K562 (cell line): ENCODE data around the gene HSPB8. TPM values are rescaled to one million over a fixed set of nuclear protein-coding genes. Genes with fewer than 3 reads are reported as not detected.

Experiments
- ATAC-seq: fragments of 200-7000 bp; cut with Tn5 transposase; 3 replicates; pipeline ENCODE4 v1.9.1; 2020; ENCODE audit warnings: moderate library complexity
- BruUV-seq: library from RNA; stranded (reverse); fragments of 400-500 nt; replicated peaks from 2 replicates; lab custom pipeline; 2021; lab: Mats Ljungman, UMichigan
- CTCF ChIA-PET: fragments of 300-600 bp; formaldehyde crosslinking; extraction: SDS; loops from one replicate; lab custom pipeline; 2021; ENCODE audit warnings: low intra/inter-chr PET ratio; lab: Yijun Ruan, JAX
- POLR2A ChIA-PET: fragments of 300-600, 350-650 bp; sonication (Branson Sonifier 250); formaldehyde crosslinking; extraction: SDS; loops from one replicate; lab custom pipeline; 2021; ENCODE audit warnings: antibody characterized with exemption, inconsistent platforms; lab: Yijun Ruan, JAX
- DNase-seq, 4 experiments: peaks; one replicate each; pipeline versions ENCODE4 v3.0.0 to v3.0.0-alpha.2; 2011 to 2018; ENCODE audit warnings: low spot score in 3 of 4, mixed read lengths in 3 of 4; ENCODE audit errors: extremely low read depth in 1 of 4
- FAIRE-seq: peaks from 2 replicates; lab custom pipeline; 2011; peaks lifted over from hg19 to GRCh38; lab: Jason Lieb, UNC
- H2AFZ ChIP-seq: 2 replicates; pipeline ENCODE4 v1.6.0; 2011; ENCODE audit warnings: low read depth, low read length, control low read depth, inconsistent platforms
- H3K27ac ChIP-seq: fragments of 200-600 bp; 3 replicates; pipeline ENCODE4 v1.8.0; 2011; ENCODE audit warnings: low read depth, mild to moderate bottlenecking, control low read depth, inconsistent platforms, low read length, moderate library complexity, mixed read lengths; ENCODE audit errors: extremely low read depth
- H3K27me3 ChIP-seq, 2 experiments: fragments of 300-600 bp in 1 of 2; 2 replicates in 1 of 2; 3 replicates in 1 of 2; pipeline versions ENCODE4 v1.6.0 to v1.8.0; 2011; ENCODE audit warnings: inconsistent platforms in 2 of 2, low read length in 2 of 2, mild to moderate bottlenecking in 1 of 2, mixed read lengths in 1 of 2, moderate library complexity in 1 of 2; ENCODE audit not compliant: control insufficient read depth in 2 of 2, insufficient read depth in 2 of 2
- H3K36me3 ChIP-seq: fragments of 300-600 bp; 3 replicates; pipeline ENCODE4 v1.8.0; 2011; ENCODE audit warnings: mild to moderate bottlenecking, low read length, inconsistent platforms; ENCODE audit not compliant: control insufficient read depth, insufficient read depth
- H3K4me1 ChIP-seq, 2 experiments: fragments of 200-600 bp in 1 of 2; replicated peaks in 1 of 2; 2 replicates in 1 of 2; 3 replicates in 1 of 2; pipeline versions ENCODE4 v1.5.1 to v1.8.0; 2011; ENCODE audit warnings: inconsistent platforms in 2 of 2, low read length in 2 of 2, mild to moderate bottlenecking in 1 of 2, mixed read lengths in 1 of 2, moderate library complexity in 1 of 2; ENCODE audit not compliant: control insufficient read depth in 2 of 2, insufficient read depth in 2 of 2
- H3K4me2 ChIP-seq: 2 replicates; pipeline ENCODE4 v1.6.1; 2011; ENCODE audit warnings: low read length, control low read depth, inconsistent platforms, mixed read lengths; ENCODE audit not compliant: insufficient read depth
- H3K4me3 ChIP-seq: fragments of 200-600 bp; sonication (generic), shearing (Covaris generic); 2 replicates; pipeline ENCODE4 v1.5.1; 2016; ENCODE audit warnings: control low read depth, inconsistent platforms
- H3K79me2 ChIP-seq: fragments of 200-600 bp; 3 replicates; pipeline ENCODE4 v1.8.0; 2011; ENCODE audit warnings: low read length, inconsistent platforms; ENCODE audit not compliant: control insufficient read depth, insufficient read depth
- H3K9ac ChIP-seq, 2 experiments: 2 replicates each; pipeline versions ENCODE4 v1.6.0 to v1.6.1; 2011; ENCODE audit warnings: low read depth in 2 of 2, low read length in 2 of 2, control low read depth in 1 of 2, inconsistent platforms in 1 of 2, mild to moderate bottlenecking in 1 of 2, mixed read lengths in 1 of 2; ENCODE audit not compliant: insufficient read depth in 1 of 2
- H3K9me1 ChIP-seq: one replicate; pipeline ENCODE4 v1.6.0; 2011; ENCODE audit warnings: inconsistent platforms, mild to moderate bottlenecking, low read length, moderate library complexity; ENCODE audit not compliant: control insufficient read depth, insufficient read depth
- H3K9me3 ChIP-seq: replicated peaks from 2 replicates; pipeline ENCODE4 v1.5.1; 2011; ENCODE audit warnings: low read depth, low read length, inconsistent platforms; ENCODE audit not compliant: control insufficient read depth, insufficient read depth
- H4K20me1 ChIP-seq: replicated peaks from 2 replicates; pipeline ENCODE4 v1.6.1; 2011; ENCODE audit warnings: low read length, inconsistent platforms, mixed read lengths; ENCODE audit not compliant: control insufficient read depth, insufficient read depth
- ADNP ChIP-seq: fragments of 200-800 bp; sonication (Bioruptor generic); IDR thresholded peaks from 2 replicates; pipeline ENCODE4 v1.6.1; 2016; ENCODE audit warnings: missing genetic modification characterization, missing compliant biosample characterization
- C11orf30 ChIP-seq: fragments of 450-650 bp; IDR thresholded peaks from 2 replicates; pipeline ENCODE4 v1.6.1; 2016; ENCODE audit warnings: low read depth, mild to moderate bottlenecking
- MEF2D ChIP-seq: conservative IDR thresholded peaks from 2 replicates; pipeline ENCODE4 v1.6.1; 2016; ENCODE audit warnings: low read depth, missing genetic modification characterization, missing compliant biosample characterization
- MTF1 ChIP-seq: fragments of 250-450 bp; sonication (Bioruptor Pico); IDR thresholded peaks from 2 replicates; pipeline ENCODE4 v1.9.0; 2021; ENCODE audit warnings: moderate library complexity, mild to moderate bottlenecking, inconsistent platforms, borderline replicate concordance
- NFE2L1 ChIP-seq: fragments of 450-650 bp; IDR thresholded peaks from 2 replicates; pipeline ENCODE4 v1.6.1; 2016; ENCODE audit warnings: missing genetic modification characterization, low read depth, mild to moderate bottlenecking, missing compliant biosample characterization, moderate library complexity, borderline replicate concordance
- PHB2 ChIP-seq: fragments of 450-650 bp; IDR thresholded peaks from 2 replicates; pipeline ENCODE4 v1.6.1; 2017; ENCODE audit warnings: low read depth
- PML ChIP-seq: IDR thresholded peaks from 2 replicates; pipeline ENCODE4 v1.6.1; 2012; ENCODE audit warnings: low read length, inconsistent platforms
- RBM25 ChIP-seq: fragments of 200-400 bp; formaldehyde crosslinking; IDR thresholded peaks from 2 replicates; pipeline ENCODE4 v1.6.1; 2018; ENCODE audit warnings: low read length, low read depth, moderate library complexity; ENCODE audit not compliant: severe bottlenecking
- ZBTB40 ChIP-seq, 2 experiments: fragments of 450-650 bp in 1 of 2; sonication (generic) in 1 of 2; formaldehyde crosslinking in 1 of 2; IDR thresholded peaks; 2 replicates each; pipeline versions ENCODE4 v1.7.1 to v1.9.0; 2016 to 2022; ENCODE audit warnings: inconsistent platforms in 1 of 2, mild to moderate bottlenecking in 1 of 2, missing genetic modification reagents in 1 of 2
- ZNF766 ChIP-seq: fragments of 200-800 bp; sonication (Bioruptor generic); conservative IDR thresholded peaks from 2 replicates; pipeline ENCODE4 v1.6.1; 2016; ENCODE audit warnings: missing genetic modification characterization, missing compliant biosample characterization
- WGBS: fragments of 100-300 bp; shearing (Covaris generic); methylation state at CpG from one replicate; pipeline ENCODE4 v1.1.6; 2016; ENCODE audit warnings: low coverage, mixed read lengths; ENCODE audit not compliant: insufficient coverage; ENCODE audit errors: missing lambda C conversion rate; 5-methylcytosine and 5-hydroxymethylcytosine counted together
- in situ Hi-C: fragments of 300-500 bp; cut with MboI; formaldehyde crosslinking; loops from 4 replicates; pipeline ENCODE4 v1.15.0; 2018; ENCODE audit warnings: inconsistent platforms, mixed read lengths
- intact Hi-C: fragments of 100-400 bp; cut with micrococcal nuclease; formaldehyde crosslinking; loops from 2 replicates; pipeline ENCODE4 v1.14.2; 2022
- polyA plus RNA-seq, 8 experiments: library from polyadenylated mRNA; depleted of rRNA in 4 of 8; stranded (reverse) in 5 of 8; unstranded in 3 of 8; fragments of >200 nt; fragmentation: Nextera tagmentation in 2 of 8; fragmentation: Illumina TruSeq in 1 of 8; extraction: Ambion mirVana in 2 of 8; extraction: Trizol in 1 of 8; gene quantifications; 2 replicates each; pipeline versions ENCODE4 v1.2.1 to v1.2.3, GENCODE V29; 2011 to 2014; ENCODE audit warnings: inconsistent platforms in 1 of 8, missing spikeins in 1 of 8
- total RNA-seq, 7 experiments: library from RNA; depleted of rRNA in 6 of 7; stranded (reverse); fragments of >200 nt in 6 of 7; fragmentation: Illumina TruSeq in 2 of 7; extraction: Trizol in 2 of 7; gene quantifications; 2 replicates each; pipeline versions ENCODE4 v1.2.1 to v1.2.3, GENCODE V29; 2011 to 2021; ENCODE audit warnings: low replicate concordance in 1 of 7
- TF ChIP-seq, protein P1 (sequence below): fragments of 250-450 bp; sonication (Bioruptor Pico); IDR thresholded peaks from 2 replicates; pipeline ENCODE4 v1.8.0; 2022; ENCODE audit warnings: moderate library complexity, mild to moderate bottlenecking, inconsistent platforms

HSPB8 gene
- total and polyA plus RNA-seq, 9 of the 15 experiments (the other 6 are each of a cell fraction or from before 2014, with no cell fraction given) = 0.13 TPM; not detected in 8

DNA sequence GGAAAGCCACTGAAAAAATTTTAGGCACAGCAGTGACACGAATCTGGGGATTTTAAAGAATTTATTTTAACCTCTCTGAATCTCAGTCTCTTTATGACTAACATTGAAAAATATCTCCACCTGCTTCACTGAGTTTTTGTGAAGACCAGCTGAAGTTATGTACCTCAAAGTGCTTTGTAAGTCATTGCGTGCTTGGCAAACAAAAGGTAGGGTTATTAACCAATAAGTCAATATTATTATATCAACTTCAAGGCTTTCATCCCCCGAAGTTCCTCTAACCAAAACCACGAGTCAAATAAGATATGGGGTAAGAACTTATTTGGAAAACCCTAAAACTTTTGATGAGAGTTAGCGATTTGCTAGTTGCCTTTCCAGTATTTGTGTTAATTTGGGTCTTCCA lies 62.3 kb downstream of the HSPB8 start:
- Histone ChIP-seq H3K9me3 (no peaks in the 10 kb centered on the region), H3K9ac (no peak overlapping the region), H3K9me1 (no peaks in the 10 kb centered on the region), H3K36me3 (no peaks in the 10 kb centered on the region)
- no peak for ATAC-seq
- TF ChIP-seq ZBTB40 (IDR thresholded peaks at IDR 0.05) (no peak), ZBTB40 (CRISPR knock-in tag; IDR thresholded peaks at IDR 0.05) (no peak), RBM25 (no peak), PML (no peak), ZNF766 (CRISPR knock-in tag) (no peak), PHB2 (no peak), NFE2L1 (tag) (no peak), ADNP (tag) (no peak), MEF2D (tag) (no peak), C11orf30 (no peak), MTF1 (CRISPR knock-in tag) (no peak)
- TF ChIP-seq, protein P1, sequence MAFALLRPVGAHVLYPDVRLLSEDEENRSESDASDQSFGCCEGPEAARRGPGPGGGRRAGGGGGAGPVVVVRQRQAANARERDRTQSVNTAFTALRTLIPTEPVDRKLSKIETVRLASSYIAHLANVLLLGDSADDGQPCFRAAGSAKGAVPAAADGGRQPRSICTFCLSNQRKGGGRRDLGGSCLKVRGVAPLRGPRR (CRISPR knock-in tag) = no peak
- TF ChIP-seq, all 486 proteins: peak for 0
- ChIA-PET POLR2A (no interaction called here), CTCF (no interaction called here)
- Histone ChIP-seq H3K79me2 (no peaks in the 10 kb centered on the region), H3K27me3 (peaks cover 0 to 5% of the 10 kb centered on the region in 2 experiments; a peak in 2 of 5 replicates), H3K4me3 (no peak overlapping the region), H4K20me1 (no peaks in the 10 kb centered on the region), H2AFZ (no peak overlapping the region), H3K4me1 (no peaks in the 10 kb centered on the region), H3K27ac (no peak overlapping the region), H3K4me2 (no peak overlapping the region)
- WGBS = 0% methylated on average over 5 of the region's 5 CpGs
- no peak for DNase-seq
- intact Hi-C loops = no loop called here
- no peak for FAIRE-seq
- in situ Hi-C loops = no loop called here
- no TSS peak for BruUV-seq
